Loucy (cell line): ENCODE results near the gene HBB.

Experiments
- H2AFZ ChIP-seq: fragments of 200-600 bp; sonication (generic); 2 replicates; pipeline ENCODE4 v1.6.0; 2016; ENCODE audit warnings: antibody characterized with exemption, mild to moderate bottlenecking, low read length, moderate library complexity
- H3F3A ChIP-seq: fragments of 200-600 bp; 2 replicates; pipeline ENCODE4 v1.6.0; 2016; ENCODE audit warnings: antibody characterized with exemption, low read depth, mild to moderate bottlenecking
- H3K27me3 ChIP-seq: fragments of 200-600 bp; sonication (generic); 2 replicates; pipeline ENCODE4 v1.6.1; 2014; ENCODE audit warnings: low read length, mild to moderate bottlenecking; ENCODE audit not compliant: insufficient read depth, poor library complexity, severe bottlenecking
- H3K36me3 ChIP-seq: fragments of 200-600 bp; sonication (generic); 2 replicates; pipeline ENCODE4 v1.6.1; 2016; ENCODE audit warnings: low read length; ENCODE audit not compliant: insufficient read depth
- H3K4me1 ChIP-seq: fragments of 200-600 bp; sonication (generic); 2 replicates; pipeline ENCODE4 v1.5.1; 2014; ENCODE audit warnings: low read length, mild to moderate bottlenecking; ENCODE audit not compliant: insufficient read depth, poor library complexity, severe bottlenecking
- H3K4me2 ChIP-seq: fragments of 200-600 bp; sonication (generic); 2 replicates; pipeline ENCODE4 v1.6.0; 2014; ENCODE audit warnings: antibody characterized with exemption, low read length, low read depth, mild to moderate bottlenecking; ENCODE audit not compliant: poor library complexity, severe bottlenecking
- H3K4me3 ChIP-seq: fragments of 200-600 bp; sonication (generic); 2 replicates; pipeline ENCODE4 v1.5.1; 2014; ENCODE audit warnings: low read length, mild to moderate bottlenecking, mixed read lengths; ENCODE audit not compliant: poor library complexity, severe bottlenecking
- H3K79me2 ChIP-seq: fragments of 200-600 bp; sonication (generic); 2 replicates; pipeline ENCODE4 v1.6.1; 2014; ENCODE audit warnings: low read length; ENCODE audit not compliant: insufficient read depth
- H3K9ac ChIP-seq: fragments of 200-600 bp; sonication (generic); 2 replicates; pipeline ENCODE4 v1.6.0; 2014; ENCODE audit warnings: mild to moderate bottlenecking, low read depth, low read length, moderate library complexity; ENCODE audit not compliant: poor library complexity, severe bottlenecking
- H3K9me2 ChIP-seq: fragments of 200-600 bp; sonication (generic); replicated peaks from 2 replicates; pipeline ENCODE4 v1.6.1; 2016; ENCODE audit warnings: low read depth, low read length, mixed read lengths
- H3K9me3 ChIP-seq: fragments of 200-600 bp; sonication (generic); 2 replicates; pipeline ENCODE4 v1.6.1; 2014; ENCODE audit warnings: mild to moderate bottlenecking, antibody characterized with exemption, low read length, low read depth; ENCODE audit not compliant: insufficient read depth
- H4K20me1 ChIP-seq: fragments of 200-600 bp; sonication (generic); 2 replicates; pipeline ENCODE4 v1.6.0; 2014; ENCODE audit warnings: antibody characterized with exemption, low read length, mild to moderate bottlenecking; ENCODE audit not compliant: insufficient read depth, poor library complexity, severe bottlenecking
- CTCF ChIP-seq: fragments of 200-600 bp; sonication (generic); conservative IDR thresholded peaks from 2 replicates; pipeline ENCODE4 v1.5.1; 2014; ENCODE audit warnings: mild to moderate bottlenecking, antibody characterized with exemption, low read length
- EZH2phosphoT487 ChIP-seq: fragments of 200-600 bp; IDR thresholded peaks from 2 replicates; pipeline ENCODE4 v1.6.1; 2018; ENCODE audit warnings: antibody characterized with exemption, mild to moderate bottlenecking, moderate library complexity, borderline replicate concordance

The HBB gene

GRCh38 chr11:5197536-5197935 lies 29.3 kb downstream of the HBB start:
- Histone ChIP-seq H3K9ac (no peak overlapping the region), H3K27me3 (no peaks in the 10 kb centered on the region), H3K4me1 (no peaks in the 10 kb centered on the region), H4K20me1 (no peaks in the 10 kb centered on the region), H3K36me3 (no peaks in the 10 kb centered on the region), H3F3A (no peaks in the 10 kb centered on the region), H3K9me2 (no peaks in the 10 kb centered on the region), H2AFZ (no peak overlapping the region), H3K4me2 (no peak overlapping the region), H3K79me2 (no peaks in the 10 kb centered on the region), H3K4me3 (no peak overlapping the region), H3K9me3 (no peaks in the 10 kb centered on the region)
- TF ChIP-seq CTCF (no peak), EZH2phosphoT487 (no peak)

GRCh38 chr11:5196731-5197130 lies 30.1 kb downstream of the HBB start:
- TF ChIP-seq CTCF (no peak), EZH2phosphoT487 (no peak)
- H2AFZ ChIP-seq, result no peak overlapping the region
- H3K4me3 ChIP-seq, result no peak overlapping the region

GRCh38 chr11:5196067-5196466 lies 30.8 kb downstream of the HBB start:
- no peaks in the 10 kb centered on the region for H3K36me3 ChIP-seq
- no peaks in the 10 kb centered on the region for H3F3A ChIP-seq
- no peak overlapping the region for H3K4me2 ChIP-seq
- H3K27me3 ChIP-seq, result no peaks in the 10 kb centered on the region
- no peaks in the 10 kb centered on the region for H3K9me2 ChIP-seq
- no peaks in the 10 kb centered on the region for H3K79me2 ChIP-seq
- no peaks in the 10 kb centered on the region for H3K4me1 ChIP-seq
- H3K4me3 ChIP-seq, result no peak overlapping the region
- no peak for TF ChIP-seq CTCF
- H3K9ac ChIP-seq, result no peak overlapping the region
- H2AFZ ChIP-seq, result no peak overlapping the region
- H4K20me1 ChIP-seq, result no peaks in the 10 kb centered on the region
- no peaks in the 10 kb centered on the region for H3K9me3 ChIP-seq

More at GRCh38 chr11:5196731-5197130, 30.1 kb downstream of the HBB start:
- Histone ChIP-seq H3K9me2 (no peaks in the 10 kb centered on the region), H3K4me1 (no peaks in the 10 kb centered on the region), H3F3A (no peaks in the 10 kb centered on the region), H3K27me3 (no peaks in the 10 kb centered on the region), H3K9me3 (no peaks in the 10 kb centered on the region), H3K4me2 (no peak overlapping the region), H3K79me2 (no peaks in the 10 kb centered on the region), H3K36me3 (no peaks in the 10 kb centered on the region), H4K20me1 (no peaks in the 10 kb centered on the region), H3K9ac (no peak overlapping the region)
